Measurements from ENCODE around the gene PRDM16.

GRCh38 chr1:3086272-3086974, 17.4 kb downstream of the PRDM16 start:
- TF ChIP-seq POLR2A (IDR thresholded peaks at IDR 0.05) (no peak), CTCF (IDR thresholded peaks at IDR 0.05) (no peak)

Data from thyroid gland (tissue), 4 donors.